SIG-M5 (cell line): ENCODE results near the gene ITIH3.

ENCODE experiments used
- DNase-seq: peaks from one replicate; lab custom pipeline; 2025; lab: John Stamatoyannopoulos, UW

ITIH3 gene

DNA sequence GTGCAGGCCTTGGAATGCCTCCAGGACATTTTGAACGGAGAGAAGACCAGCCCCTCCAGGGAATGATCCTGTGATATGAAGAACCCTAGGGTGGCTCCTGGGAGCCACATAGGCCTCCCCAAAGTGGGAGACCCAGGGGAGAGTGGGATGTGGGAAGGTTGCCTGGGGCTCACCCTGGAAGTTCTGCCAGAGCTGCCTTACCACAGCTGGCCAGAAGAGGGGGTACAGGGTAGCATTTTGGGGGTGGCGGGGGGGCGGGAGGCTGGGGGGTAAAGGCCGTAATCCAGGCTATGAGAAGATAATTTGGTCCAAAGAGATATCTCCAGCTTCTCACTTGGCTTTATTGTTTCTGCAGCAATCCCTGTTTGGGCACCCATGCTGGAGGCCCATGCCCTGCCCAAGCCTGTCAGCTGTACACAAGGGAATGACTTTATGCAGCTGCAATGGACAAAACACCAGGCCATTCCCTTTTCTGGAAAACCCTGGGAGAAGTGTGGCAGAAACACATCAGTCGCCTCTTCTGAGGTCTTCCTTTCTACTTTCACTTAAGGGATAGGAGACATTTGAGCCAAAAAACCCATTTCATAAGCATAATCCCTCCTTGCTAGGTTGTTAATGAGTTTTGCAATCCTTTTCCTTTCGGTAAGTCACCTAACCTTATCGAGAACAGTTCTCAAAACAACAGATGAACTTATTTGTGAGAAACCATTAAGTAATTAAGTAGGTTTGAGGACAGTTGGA lies 51.3 kb downstream of the ITIH3 start:
- DNase-seq: no peak

GRCh38 chr3:52846432-52846965 lies 51.9 kb downstream of the ITIH3 start:
- no peak for DNase-seq

- no peak for DNase-seq
These were observed 52.6 kb downstream of the ITIH3 start for GRCh38 chr3:52847241-52847640.

DNA sequence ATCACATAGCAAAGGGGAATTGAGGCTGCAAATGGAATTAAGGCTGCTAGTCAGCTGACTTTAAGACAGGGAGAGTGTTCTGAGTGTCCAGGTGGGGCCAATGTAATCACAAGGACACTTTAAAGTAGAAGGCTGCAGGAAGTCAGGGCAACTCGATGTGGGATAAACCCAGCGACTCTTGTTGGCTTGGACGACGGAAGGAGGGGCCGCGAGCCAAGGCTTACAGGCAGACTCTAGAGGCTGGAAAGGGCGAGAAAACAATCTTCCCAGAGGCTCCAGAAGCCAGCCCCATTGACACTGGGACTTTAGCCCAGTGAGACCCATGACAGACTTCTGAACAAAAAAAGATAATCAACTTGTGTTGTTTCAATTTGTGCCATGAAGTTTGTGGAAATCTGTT lies 53.1 kb downstream of the ITIH3 start:
- no peak for DNase-seq

DNA sequence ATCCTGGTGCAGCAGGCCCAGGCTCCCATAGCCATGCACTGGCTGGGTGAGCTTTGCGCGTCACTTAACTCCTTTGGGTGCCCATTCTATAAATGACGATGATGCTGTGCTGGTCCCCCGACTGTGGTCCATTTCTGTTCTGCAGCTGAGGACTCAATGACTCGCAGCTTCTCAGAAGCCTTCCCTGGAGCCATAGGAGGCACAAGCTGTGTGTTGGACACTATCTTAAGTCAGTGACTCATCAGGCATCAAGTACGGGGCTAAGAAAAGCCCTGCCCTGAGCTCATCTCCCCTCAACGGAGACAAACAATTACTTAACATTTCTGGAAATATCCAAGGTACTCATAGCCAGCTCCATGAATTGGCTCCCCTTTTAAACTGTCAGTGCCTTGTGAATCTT lies 54.0 kb downstream of the ITIH3 start:
- DNase-seq: no peak

- DNase-seq: no peak
These were observed 55.1 kb downstream of the ITIH3 start for GRCh38 chr3:52849656-52850055.

DNA sequence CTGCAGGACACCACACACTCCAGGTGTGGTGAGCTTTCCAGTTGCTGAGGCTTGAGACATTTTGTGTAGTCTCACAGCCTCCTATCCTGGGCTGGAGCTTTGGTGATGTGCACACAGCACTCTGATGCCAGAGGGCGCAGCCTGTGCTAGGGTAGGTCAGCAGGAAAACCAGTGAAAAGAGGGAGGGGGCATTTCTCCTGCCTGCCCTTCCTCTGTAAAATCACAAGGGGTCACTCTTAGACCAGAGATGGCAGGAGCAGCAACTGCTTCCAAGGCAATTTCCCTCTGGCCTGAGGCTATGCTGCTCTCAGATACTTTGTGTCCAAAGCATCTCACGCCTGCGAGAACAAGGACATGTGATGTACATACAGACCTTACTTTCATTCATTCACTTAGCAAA lies 56.8 kb downstream of the ITIH3 start:
- DNase-seq: no peak

DNA sequence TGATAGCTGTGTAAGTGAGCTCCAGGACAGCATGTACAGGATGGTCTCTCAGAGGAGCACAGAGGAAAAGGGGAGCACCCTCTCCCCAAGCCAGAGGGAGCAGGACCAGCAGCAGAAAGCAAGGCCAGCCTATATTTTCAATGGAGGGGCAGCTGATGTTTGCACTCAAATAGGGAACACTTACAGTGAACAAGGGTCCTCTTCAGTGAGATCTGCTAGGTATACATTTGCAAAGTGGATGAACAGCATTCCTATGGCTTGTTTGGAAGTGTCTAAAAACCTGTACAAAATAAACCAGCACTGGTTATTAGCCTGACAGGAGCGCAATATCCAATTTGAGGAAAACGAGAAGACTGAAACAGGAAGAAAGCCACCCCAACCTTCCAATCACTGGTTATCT lies 57.8 kb downstream of the ITIH3 start:
- no peak for DNase-seq

- DNase-seq: no peak
These were observed 59.4 kb downstream of the ITIH3 start for GRCh38 chr3:52854013-52854412.

- DNase-seq: no peak
These were observed 62.1 kb downstream of the ITIH3 start for GRCh38 chr3:52856666-52857065.

- no peak for DNase-seq
These were observed 62.5 kb downstream of the ITIH3 start for GRCh38 chr3:52857133-52857532.

- DNase-seq: no peak
These were observed 63.3 kb downstream of the ITIH3 start for GRCh38 chr3:52857864-52858263.
